CD14-positive monocyte (primary cell): ENCODE data around the gene LRRC72. TPM values are rescaled to one million over a fixed set of nuclear protein-coding genes. Genes with fewer than 3 reads are reported as not detected.

Experiments
- DNase-seq, 3 donors: peaks; one replicate each; pipeline ENCODE4 v3.0.0-alpha.2; 2011 to 2022
- H2AFZ ChIP-seq: 2 replicates; pipeline ENCODE4 v1.6.0; 2012; ENCODE audit warnings: mild to moderate bottlenecking, low read depth, low read length, inconsistent platforms; ENCODE audit not compliant: insufficient read depth, poor library complexity, severe bottlenecking
- H3K27ac ChIP-seq, 2 donors: 1 replicate in 1 of 2; 2 replicates in 1 of 2; pipeline ENCODE4 v1.5.1; 2012 to 2013; ENCODE audit warnings: low read length in 2 of 2, control low read depth in 1 of 2, inconsistent platforms in 1 of 2, low read depth in 1 of 2, mild to moderate bottlenecking in 1 of 2
- H3K27me3 ChIP-seq, 2 donors: one replicate each; pipeline versions ENCODE4 v1.6.0 to v1.6.1; 2011 to 2013; ENCODE audit warnings: low read length in 2 of 2; ENCODE audit not compliant: control insufficient read depth in 2 of 2, insufficient read depth in 2 of 2
- H3K36me3 ChIP-seq, 2 donors: replicated peaks in 1 of 2; 1 replicate in 1 of 2; 2 replicates in 1 of 2; pipeline versions ENCODE4 v1.5.1 to v1.6.1; 2012 to 2013; ENCODE audit warnings: low read length in 2 of 2, control low read depth in 1 of 2, inconsistent platforms in 1 of 2, mild to moderate bottlenecking in 1 of 2; ENCODE audit not compliant: insufficient read depth in 2 of 2, control insufficient read depth in 1 of 2
- H3K4me1 ChIP-seq, 2 donors: 1 replicate in 1 of 2; 2 replicates in 1 of 2; pipeline versions ENCODE4 v1.5.1 to v1.6.1; 2012 to 2013; ENCODE audit warnings: low read length in 2 of 2, control low read depth in 1 of 2, inconsistent platforms in 1 of 2, mild to moderate bottlenecking in 1 of 2, moderate library complexity in 1 of 2; ENCODE audit not compliant: insufficient read depth in 2 of 2, control insufficient read depth in 1 of 2
- H3K4me2 ChIP-seq: replicated peaks from 2 replicates; pipeline ENCODE3; 2012; ENCODE audit warnings: low read length, moderate library complexity, mild to moderate bottlenecking; ENCODE audit not compliant: poor library complexity, severe bottlenecking; ENCODE audit errors: extremely low read depth
- H3K4me3 ChIP-seq, 3 experiments: fragments of 200-600 bp in 1 of 3; sonication (generic) in 1 of 3; replicated peaks in 1 of 3; 1 replicate in 2 of 3; 2 replicates in 1 of 3; pipeline ENCODE4 v1.5.1; 2011 to 2013; ENCODE audit warnings: low read length in 3 of 3, mild to moderate bottlenecking in 3 of 3, control low read depth in 2 of 3, low read depth in 2 of 3, inconsistent platforms in 1 of 3, moderate library complexity in 1 of 3
- H3K79me2 ChIP-seq: 2 replicates; pipeline ENCODE4 v1.6.0; 2012; ENCODE audit warnings: mild to moderate bottlenecking, control low read depth, inconsistent platforms, low read length, moderate library complexity; ENCODE audit not compliant: insufficient read depth
- H3K9ac ChIP-seq: 2 replicates; pipeline ENCODE4 v1.6.0; 2017; ENCODE audit warnings: low read length, mild to moderate bottlenecking; ENCODE audit not compliant: insufficient read depth, poor library complexity, severe bottlenecking
- H3K9me3 ChIP-seq, 2 donors: replicated peaks in 1 of 2; 1 replicate in 1 of 2; 2 replicates in 1 of 2; pipeline versions ENCODE4 v1.5.1 to v1.6.1; 2012 to 2013; ENCODE audit warnings: low read length in 2 of 2, control low read depth in 1 of 2; ENCODE audit not compliant: control insufficient read depth in 1 of 2, insufficient read depth in 1 of 2
- H4K20me1 ChIP-seq: 2 replicates; pipeline ENCODE4 v1.6.0; 2012; ENCODE audit warnings: mild to moderate bottlenecking, low read length, control low read depth, moderate library complexity; ENCODE audit not compliant: insufficient read depth
- H3K27ac Mint-ChIP-seq, 7 donors: one replicate each; pipeline ENCODE4 v1.8.0; 2020; ENCODE audit warnings: mild to moderate bottlenecking in 7 of 7, mixed read lengths in 7 of 7, moderate library complexity in 6 of 7, inconsistent platforms in 2 of 7
- H3K27me3 Mint-ChIP-seq, 3 donors: one replicate each; pipeline ENCODE4 v1.8.0; 2021 to 2022; ENCODE audit warnings: low read depth in 3 of 3, mild to moderate bottlenecking in 3 of 3, mixed read lengths in 3 of 3, moderate library complexity in 3 of 3, inconsistent platforms in 1 of 3
- H3K36me3 Mint-ChIP-seq, 2 donors: one replicate each; pipeline ENCODE4 v1.8.0; 2020; ENCODE audit warnings: mixed read lengths in 2 of 2, inconsistent platforms in 1 of 2, mild to moderate bottlenecking in 1 of 2
- H3K4me1 Mint-ChIP-seq: one replicate; pipeline ENCODE4 v1.8.0; 2020; ENCODE audit warnings: mild to moderate bottlenecking, mixed read lengths
- H3K4me3 Mint-ChIP-seq, 2 donors: one replicate each; pipeline ENCODE4 v1.8.0; 2020; ENCODE audit warnings: mild to moderate bottlenecking in 2 of 2, mixed read lengths in 2 of 2, moderate library complexity in 1 of 2
- H3K9me3 Mint-ChIP-seq, 7 donors: one replicate each; pipeline ENCODE4 v1.8.0; 2020 to 2022; ENCODE audit warnings: mixed read lengths in 7 of 7, mild to moderate bottlenecking in 6 of 7, moderate library complexity in 6 of 7, inconsistent platforms in 2 of 7
- CTCF ChIP-seq: fragments of 200-600 bp; IDR thresholded peaks from one replicate; pipeline ENCODE4 v1.8.0; 2022; ENCODE audit warnings: antibody characterized with exemption, mild to moderate bottlenecking
- WGBS: methylation state at CpG from one replicate; pipeline ENCODE4 v1.1.5; 2013; ENCODE audit warnings: missing lambda C conversion rate; ENCODE audit not compliant: insufficient coverage; 5-methylcytosine and 5-hydroxymethylcytosine counted together
- intact Hi-C, 2 donors: fragments of 100-400 bp; cut with micrococcal nuclease; formaldehyde crosslinking; loops; one replicate each; pipeline versions ENCODE4 v1.15.0 to v1.15.1; 2023
- polyA plus RNA-seq, 3 donors: library from polyadenylated mRNA; depleted of rRNA in 1 of 3; unstranded in 2 of 3; stranded (reverse) in 1 of 3; fragments of 300-500 nt in 2 of 3; fragments of >200 nt in 1 of 3; fragmentation: Illumina TruSeq in 2 of 3; gene quantifications; 1 replicate in 2 of 3; 2 replicates in 1 of 3; pipeline ENCODE4 v1.2.3, GENCODE V29; 2012 to 2021

Gene LRRC72
- polyA plus RNA-seq, 3 donors: not detected

GRCh38 chr7:16546921-16547505 lies 20.4 kb downstream of the LRRC72 start:
- Mint-ChIP-seq H3K27me3 (peaks cover 0 to 3% (median 2%) of the 10 kb centered on the region in 3 donors), H3K36me3 (no peaks in the 10 kb centered on the region), H3K9me3 (peaks cover 0 to 9% (median 2%) of the 10 kb centered on the region in 7 donors), H3K4me3 (no peak overlapping the region), H3K4me1 (no peaks in the 10 kb centered on the region), H3K27ac (no peak overlapping the region)
- Histone ChIP-seq H2AFZ (no peak overlapping the region), H3K9ac (no peak overlapping the region), H3K9me3 (peaks cover 0 to 10% of the 10 kb centered on the region in 2 donors), H3K4me2 (no peak overlapping the region), H4K20me1 (no peaks in the 10 kb centered on the region), H3K4me1 (no peaks in the 10 kb centered on the region), H3K27me3 (no peaks in the 10 kb centered on the region), H3K79me2 (no peaks in the 10 kb centered on the region), H3K27ac (no peak overlapping the region), H3K4me3 (no peak overlapping the region), H3K36me3 (no peaks in the 10 kb centered on the region)
- TF ChIP-seq CTCF: no peak
- intact Hi-C loops: no loop called here
- 79% methylated on average over 7 of the region's 7 CpGs for WGBS
- no peak for DNase-seq

GRCh38 chr7:16548428-16548827 lies 21.8 kb downstream of the LRRC72 start:
- no peak overlapping the region for H2AFZ ChIP-seq
- peaks cover 0 to 10% of the 10 kb centered on the region in 2 donors for H3K9me3 ChIP-seq
- 94% methylated on average over 2 of the region's 2 CpGs for WGBS
- H3K27me3 ChIP-seq: no peaks in the 10 kb centered on the region
- Mint-ChIP-seq H3K4me3 (no peak overlapping the region), H3K27ac (no peak overlapping the region), H3K4me1 (no peaks in the 10 kb centered on the region), H3K36me3 (no peaks in the 10 kb centered on the region), H3K9me3 (peaks cover 0 to 9% (median 2%) of the 10 kb centered on the region in 7 donors), H3K27me3 (peaks cover 0 to 3% (median 2%) of the 10 kb centered on the region in 3 donors)
- no peaks in the 10 kb centered on the region for H3K79me2 ChIP-seq
- TF ChIP-seq CTCF: no peak
- H3K4me3 ChIP-seq: no peak overlapping the region
- H3K36me3 ChIP-seq: no peaks in the 10 kb centered on the region
- no peak for DNase-seq
- intact Hi-C loops: no loop called here
- H3K9ac ChIP-seq: no peak overlapping the region
- no peak overlapping the region for H3K27ac ChIP-seq
- H3K4me2 ChIP-seq: no peak overlapping the region
- H4K20me1 ChIP-seq: no peaks in the 10 kb centered on the region
- H3K4me1 ChIP-seq: no peaks in the 10 kb centered on the region
